Colonic mucosa (tissue), 4 donors: ENCODE data around the gene LRP1B. TPM values are rescaled to one million over a fixed set of nuclear protein-coding genes. Genes with fewer than 3 reads are reported as not detected.

Source experiments
- DNase-seq: peaks from one replicate; pipeline ENCODE4 v3.0.0-alpha.2; 2020
- H3K27ac ChIP-seq: fragments of 200-600 bp; one replicate; pipeline ENCODE4 v1.8.0; 2021
- H3K27me3 ChIP-seq: fragments of 200-600 bp; one replicate; pipeline ENCODE4 v1.8.0; 2021
- H3K36me3 ChIP-seq: fragments of 200-600 bp; one replicate; pipeline ENCODE4 v1.8.0; 2021
- H3K4me1 ChIP-seq: fragments of 200-600 bp; one replicate; pipeline ENCODE4 v1.8.0; 2021; ENCODE audit warnings: mild to moderate bottlenecking
- H3K4me3 ChIP-seq: fragments of 200-600 bp; one replicate; pipeline ENCODE4 v1.8.0; 2021
- H3K9ac ChIP-seq, 2 donors: one replicate each; pipeline ENCODE4 v1.7.0; 2013; ENCODE audit warnings: control low read depth in 2 of 2, low read depth in 2 of 2, low read length in 2 of 2
- H3K9me3 ChIP-seq: fragments of 200-600 bp; one replicate; pipeline ENCODE4 v1.8.0; 2021
- intact Hi-C: fragments of 100-400 bp; cut with DNase I; formaldehyde crosslinking; loops from one replicate; pipeline ENCODE4 v1.14.1; 2022
- total RNA-seq, 2 donors: library from RNA; stranded (reverse); fragmentation: NEBNext Ultra II Directional in 1 of 2; extraction: Animal tissue kit (Norgen Biotek cat#: 25700) in 1 of 2; gene quantifications; one replicate each; pipeline ENCODE4 v1.2.1, GENCODE V29; 2021
- TF ChIP-seq, protein P1 (sequence below): fragments of 200-600 bp; IDR thresholded peaks from one replicate; pipeline ENCODE4 v1.8.0; 2022; ENCODE audit warnings: antibody characterized with exemption, mild to moderate bottlenecking
- donor health status: healthy.
- donor health status: DM: no; HTN: no; CAD: no.
- donor health status: DM: no; HTN: no; CAD: no.

Gene LRP1B
- total RNA-seq, 2 donors from 2014 or later: 0.10 to 0.19 TPM

DNA sequence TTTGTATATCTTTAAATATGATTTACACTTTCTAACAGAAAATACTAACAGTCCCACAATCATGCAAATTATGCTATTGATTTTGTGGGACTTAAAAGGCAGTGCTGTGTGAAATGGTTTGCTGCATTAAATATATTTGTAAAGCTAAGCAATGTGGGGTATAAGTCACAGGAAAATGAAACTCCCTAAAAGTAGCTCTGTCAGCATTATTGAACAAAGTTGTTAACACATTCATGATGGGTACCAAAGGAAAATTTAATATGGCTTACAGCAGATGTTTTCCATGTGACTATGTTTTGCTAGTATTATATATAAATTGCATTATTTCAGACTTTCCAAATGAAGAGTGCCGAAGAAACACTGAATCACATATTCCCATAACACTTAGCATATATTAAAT is 1450.0 kb downstream of the LRP1B start:
- DNase-seq: no peak
- intact Hi-C loops: no loop called here
- no peaks in the 10 kb centered on the region for H3K9me3 ChIP-seq
- no peak overlapping the region for H3K4me3 ChIP-seq
- no peaks in the 10 kb centered on the region for H3K36me3 ChIP-seq
- H3K9ac ChIP-seq: no peak overlapping the region
- no peaks in the 10 kb centered on the region for H3K4me1 ChIP-seq
- H3K27ac ChIP-seq: no peak overlapping the region
- TF ChIP-seq, protein P1, sequence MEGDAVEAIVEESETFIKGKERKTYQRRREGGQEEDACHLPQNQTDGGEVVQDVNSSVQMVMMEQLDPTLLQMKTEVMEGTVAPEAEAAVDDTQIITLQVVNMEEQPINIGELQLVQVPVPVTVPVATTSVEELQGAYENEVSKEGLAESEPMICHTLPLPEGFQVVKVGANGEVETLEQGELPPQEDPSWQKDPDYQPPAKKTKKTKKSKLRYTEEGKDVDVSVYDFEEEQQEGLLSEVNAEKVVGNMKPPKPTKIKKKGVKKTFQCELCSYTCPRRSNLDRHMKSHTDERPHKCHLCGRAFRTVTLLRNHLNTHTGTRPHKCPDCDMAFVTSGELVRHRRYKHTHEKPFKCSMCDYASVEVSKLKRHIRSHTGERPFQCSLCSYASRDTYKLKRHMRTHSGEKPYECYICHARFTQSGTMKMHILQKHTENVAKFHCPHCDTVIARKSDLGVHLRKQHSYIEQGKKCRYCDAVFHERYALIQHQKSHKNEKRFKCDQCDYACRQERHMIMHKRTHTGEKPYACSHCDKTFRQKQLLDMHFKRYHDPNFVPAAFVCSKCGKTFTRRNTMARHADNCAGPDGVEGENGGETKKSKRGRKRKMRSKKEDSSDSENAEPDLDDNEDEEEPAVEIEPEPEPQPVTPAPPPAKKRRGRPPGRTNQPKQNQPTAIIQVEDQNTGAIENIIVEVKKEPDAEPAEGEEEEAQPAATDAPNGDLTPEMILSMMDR: no peak
- H3K27me3 ChIP-seq: no peaks in the 10 kb centered on the region

DNA sequence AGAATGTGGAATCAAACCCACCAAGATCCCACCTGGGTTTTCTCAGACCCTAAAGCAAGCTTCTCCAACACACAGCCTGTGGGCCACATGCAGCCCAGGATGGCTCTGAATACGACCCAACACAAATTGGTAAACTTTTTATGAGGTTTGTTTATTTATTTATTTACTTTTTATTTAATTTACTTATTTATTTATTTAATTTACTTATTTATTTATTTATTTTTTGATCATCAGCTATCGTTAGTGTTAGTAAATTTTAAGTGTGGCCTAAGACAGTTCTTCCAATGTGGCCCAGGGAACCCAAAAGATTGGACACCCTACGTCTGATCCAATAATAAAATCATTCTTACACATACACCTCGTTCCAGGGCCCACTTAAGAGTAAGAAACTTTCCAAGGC is 1451.1 kb downstream of the LRP1B start:
- intact Hi-C loops: no loop called here
- no peaks in the 10 kb centered on the region for H3K4me1 ChIP-seq
- H3K9me3 ChIP-seq: no peaks in the 10 kb centered on the region
- TF ChIP-seq, protein P1: no peak
- H3K36me3 ChIP-seq: no peaks in the 10 kb centered on the region
- H3K27me3 ChIP-seq: no peaks in the 10 kb centered on the region
- H3K4me3 ChIP-seq: no peak overlapping the region
- DNase-seq: no peak
- no peak overlapping the region for H3K27ac ChIP-seq
- H3K9ac ChIP-seq: no peak overlapping the region

GRCh38 chr2:140669911-140670310 is 1460.9 kb downstream of the LRP1B start:
- H3K27ac ChIP-seq: no peak overlapping the region
- no peaks in the 10 kb centered on the region for H3K36me3 ChIP-seq
- H3K27me3 ChIP-seq: no peaks in the 10 kb centered on the region
- H3K9me3 ChIP-seq: no peaks in the 10 kb centered on the region
- DNase-seq: no peak
- no peaks in the 10 kb centered on the region for H3K4me1 ChIP-seq
- intact Hi-C loops: no loop called here
- no peak overlapping the region for H3K4me3 ChIP-seq
- TF ChIP-seq, protein P1: no peak
- no peak overlapping the region for H3K9ac ChIP-seq

- Histone ChIP-seq H3K27ac (no peak overlapping the region), H3K9me3 (no peaks in the 10 kb centered on the region), H3K9ac (no peak overlapping the region), H3K27me3 (no peaks in the 10 kb centered on the region), H3K36me3 (no peaks in the 10 kb centered on the region), H3K4me1 (no peaks in the 10 kb centered on the region), H3K4me3 (no peak overlapping the region)
- TF ChIP-seq, protein P1: no peak
- no peak for DNase-seq
- intact Hi-C loops: loop anchor here (2.0 kb wide), 1 partner anchor 38 kb away; no protein-coding TSS in a partner anchor
Observed at GRCh38 chr2:140667203-140667602, 1463.6 kb downstream of the LRP1B start.

- TF ChIP-seq, protein P1: no peak
- no peak for DNase-seq
- no peak overlapping the region for H3K9ac ChIP-seq
- H3K27ac ChIP-seq: no peak overlapping the region
- intact Hi-C loops: no loop called here
- H3K4me1 ChIP-seq: no peaks in the 10 kb centered on the region
- H3K9me3 ChIP-seq: no peaks in the 10 kb centered on the region
- no peaks in the 10 kb centered on the region for H3K36me3 ChIP-seq
- H3K27me3 ChIP-seq: no peaks in the 10 kb centered on the region
- H3K4me3 ChIP-seq: no peak overlapping the region
Observed at GRCh38 chr2:140662504-140662903, 1468.3 kb downstream of the LRP1B start.
